ENCODE data around the gene PML.

DNA sequence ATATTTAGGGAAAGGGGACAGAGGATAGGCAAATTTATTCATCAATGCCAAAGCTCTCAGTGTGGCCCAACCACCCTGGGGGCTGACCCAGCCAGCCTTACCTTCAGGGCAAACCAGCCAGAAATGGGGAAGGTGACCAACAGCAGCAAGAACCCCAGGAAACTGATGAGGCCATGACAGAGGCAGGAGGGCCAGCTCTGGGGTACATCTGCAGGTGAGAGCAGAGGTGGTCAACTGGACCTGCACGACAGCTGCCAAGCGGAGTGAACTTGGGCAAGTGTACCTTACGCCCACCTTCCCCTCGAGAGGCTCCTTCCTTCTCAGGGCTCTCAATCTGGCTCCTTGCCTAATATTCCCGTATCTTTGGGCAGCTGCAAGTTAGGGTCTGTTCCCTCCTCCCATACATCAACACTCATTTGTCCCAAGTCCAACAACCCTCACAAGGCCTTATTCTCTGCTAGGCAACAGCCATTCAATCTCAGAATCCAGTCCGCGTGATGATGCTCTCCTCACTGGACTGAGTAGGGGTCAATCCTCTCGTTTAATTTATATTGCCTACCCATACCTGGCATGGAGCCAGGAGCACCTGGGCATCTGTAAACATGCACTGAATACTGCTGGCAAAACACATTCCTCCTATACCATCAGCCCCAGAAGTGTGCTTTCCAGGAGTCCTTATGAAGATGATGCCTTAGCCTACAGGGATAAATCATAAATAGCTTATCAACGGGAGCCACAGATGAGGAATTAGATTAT lies 4.1 kb upstream of the PML start:
- TF ChIP-seq, protein P1, sequence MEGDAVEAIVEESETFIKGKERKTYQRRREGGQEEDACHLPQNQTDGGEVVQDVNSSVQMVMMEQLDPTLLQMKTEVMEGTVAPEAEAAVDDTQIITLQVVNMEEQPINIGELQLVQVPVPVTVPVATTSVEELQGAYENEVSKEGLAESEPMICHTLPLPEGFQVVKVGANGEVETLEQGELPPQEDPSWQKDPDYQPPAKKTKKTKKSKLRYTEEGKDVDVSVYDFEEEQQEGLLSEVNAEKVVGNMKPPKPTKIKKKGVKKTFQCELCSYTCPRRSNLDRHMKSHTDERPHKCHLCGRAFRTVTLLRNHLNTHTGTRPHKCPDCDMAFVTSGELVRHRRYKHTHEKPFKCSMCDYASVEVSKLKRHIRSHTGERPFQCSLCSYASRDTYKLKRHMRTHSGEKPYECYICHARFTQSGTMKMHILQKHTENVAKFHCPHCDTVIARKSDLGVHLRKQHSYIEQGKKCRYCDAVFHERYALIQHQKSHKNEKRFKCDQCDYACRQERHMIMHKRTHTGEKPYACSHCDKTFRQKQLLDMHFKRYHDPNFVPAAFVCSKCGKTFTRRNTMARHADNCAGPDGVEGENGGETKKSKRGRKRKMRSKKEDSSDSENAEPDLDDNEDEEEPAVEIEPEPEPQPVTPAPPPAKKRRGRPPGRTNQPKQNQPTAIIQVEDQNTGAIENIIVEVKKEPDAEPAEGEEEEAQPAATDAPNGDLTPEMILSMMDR (IDR thresholded peaks at IDR 0.05; ENCODE audit: low read length): no peak
- TF ChIP-seq EZH2 (optimal IDR thresholded peaks at IDR 0.05; ENCODE audit: low read depth, low read length): no peak
